Upper lobe of left lung (tissue), 6 donors: Measurements from ENCODE around the gene ITM2C. TPM values are rescaled to one million over a fixed set of nuclear protein-coding genes. Genes with fewer than 3 reads are reported as not detected.
A peak's percentile ranks its signal among the peaks of the same experiment; 100 is the strongest.

Experiments used
- ATAC-seq, 2 donors: fragments of 200-7000 bp; cut with Tn5 transposase; one replicate each; pipeline ENCODE4 v1.9.1; 2022; ENCODE audit warnings: mild to moderate bottlenecking in 2 of 2, moderate library complexity in 2 of 2; ENCODE audit not compliant: low FRiP score in 2 of 2
- DNase-seq, 2 donors: peaks; one replicate each; pipeline ENCODE4 v3.0.0-alpha.2; 2019 to 2020
- H3K27ac ChIP-seq, 4 donors: fragments of 200-600 bp; sonication (generic); one replicate each; pipeline ENCODE4 v1.5.1; 2016 to 2019
- H3K27me3 ChIP-seq, 4 donors: fragments of 200-600 bp; sonication (generic); one replicate each; pipeline ENCODE4 v1.5.1; 2017 to 2019
- H3K36me3 ChIP-seq, 4 donors: fragments of 200-600 bp; sonication (generic); one replicate each; pipeline ENCODE4 v1.5.1; 2016 to 2019
- H3K4me1 ChIP-seq, 4 donors: fragments of 200-600 bp; sonication (generic); one replicate each; pipeline ENCODE4 v1.5.1; 2018 to 2019
- H3K4me3 ChIP-seq, 4 donors: fragments of 200-600 bp; sonication (generic); one replicate each; pipeline ENCODE4 v1.5.1; 2017 to 2019; ENCODE audit warnings: mild to moderate bottlenecking in 2 of 4, moderate library complexity in 1 of 4
- H3K9me3 ChIP-seq, 4 donors: fragments of 200-600 bp; sonication (generic); one replicate each; pipeline ENCODE4 v1.5.1; 2018 to 2019
- CTCF ChIP-seq, 6 experiments: fragments of 450-650 bp in 4 of 6; fragments of 200-600 bp in 2 of 6; sonication (generic) in 2 of 6; IDR thresholded peaks; one replicate each; pipeline ENCODE4 v1.5.1; 2016 to 2019; ENCODE audit warnings: antibody characterized with exemption in 6 of 6
- EP300 ChIP-seq, 4 donors: sonication (generic); formaldehyde crosslinking; IDR thresholded peaks; one replicate each; pipeline ENCODE4 v1.5.1; 2017; ENCODE audit warnings: antibody characterized with exemption in 4 of 4, control low read depth in 2 of 4
- POLR2A ChIP-seq, 4 donors: fragments of 450-650 bp; IDR thresholded peaks; one replicate each; pipeline ENCODE4 v1.5.1; 2016 to 2017; ENCODE audit warnings: antibody characterized with exemption in 4 of 4, mild to moderate bottlenecking in 2 of 4
- POLR2AphosphoS5 ChIP-seq, 2 donors: sonication (generic); formaldehyde crosslinking; IDR thresholded peaks; one replicate each; pipeline ENCODE4 v1.5.1; 2017; ENCODE audit warnings: antibody characterized with exemption in 2 of 2
- WGBS, 2 donors: methylation state at CpG; one replicate each; pipeline ENCODE4 v1.1.5; 2017 to 2018; 5-methylcytosine and 5-hydroxymethylcytosine counted together
- total RNA-seq, 6 donors: library from RNA; depleted of rRNA in 4 of 6; stranded (reverse); fragments of >200 nt in 4 of 6; gene quantifications; one replicate each; pipeline versions ENCODE4 v1.1.0 to v1.2.1, GENCODE V29; 2016 to 2021
- donor health status: DM: no; HTN: no; CAD: no; lungs with moderate emphysema.
- donor health status: DM: no; HTN: yes; CAD: no; lungs with severe emphysema.

The ITM2C gene
- total RNA-seq, 6 donors from 2014 or later, result 19.9 to 40.4 (median 25.6) TPM

DNA sequence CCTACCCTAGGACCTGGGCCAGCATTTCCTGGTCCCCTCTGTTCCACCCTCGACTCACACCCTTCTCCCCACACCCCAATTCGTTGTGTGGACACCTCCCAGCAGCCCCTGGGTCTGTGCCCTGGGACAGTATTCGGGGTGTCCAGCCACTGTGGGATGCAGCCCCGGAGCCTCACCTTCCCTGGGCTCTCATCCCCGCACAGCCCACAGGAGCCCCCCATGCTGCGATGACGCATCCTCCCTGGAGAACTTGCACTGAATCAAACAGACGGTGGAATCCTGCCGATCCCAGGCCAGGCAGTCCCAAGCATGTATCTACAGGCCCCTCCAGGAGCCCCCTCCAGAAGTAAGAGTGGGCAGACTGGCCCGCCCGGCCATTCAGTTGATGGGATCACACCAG is 9.7 kb downstream of the ITM2C start:
- Histone ChIP-seq H3K4me1 (peaks cover 3 to 11% (median 5%) of the 10 kb centered on the region in 4 donors), H3K9me3 (no peaks in the 10 kb centered on the region), H3K27ac (no peak overlapping the region), H3K27me3 (no peaks in the 10 kb centered on the region), H3K36me3 (peaks cover 0 to 12% (median 2%) of the 10 kb centered on the region in 4 donors), H3K4me3 (no peak overlapping the region)
- ATAC-seq (no peak), DNase-seq (peak; percentile 2 to 25)
- WGBS, 2 donors, result 89 to 92% methylated on average over 6 to 11 of the region's 11 CpGs
- TF ChIP-seq POLR2AphosphoS5 (IDR thresholded peaks at IDR 0.05) (no peak), EP300 (IDR thresholded peaks at IDR 0.05) (no peak), CTCF (IDR thresholded peaks at IDR 0.05) (no peak), POLR2A (IDR thresholded peaks at IDR 0.05) (no peak)

- Histone ChIP-seq H3K4me1 (peaks cover 3 to 10% (median 5%) of the 10 kb centered on the region in 4 donors), H3K4me3 (no peak overlapping the region), H3K36me3 (peaks cover 0 to 12% (median 2%) of the 10 kb centered on the region in 4 donors), H3K27ac (no peak overlapping the region), H3K27me3 (no peaks in the 10 kb centered on the region), H3K9me3 (no peaks in the 10 kb centered on the region)
- DNase-seq (peak; percentile 16), ATAC-seq (no peak)
- WGBS, 2 donors, result 91 to 100% methylated on average over 6 to 10 of the region's 10 CpGs
- TF ChIP-seq POLR2A (IDR thresholded peaks at IDR 0.05), result no peak
- no peak for TF ChIP-seq CTCF (IDR thresholded peaks at IDR 0.05)
- TF ChIP-seq EP300 (IDR thresholded peaks at IDR 0.05), result no peak
- TF ChIP-seq POLR2AphosphoS5 (IDR thresholded peaks at IDR 0.05), result no peak
Observed at GRCh38 chr2:230874876-230875275, 10.1 kb downstream of the ITM2C start.

DNA sequence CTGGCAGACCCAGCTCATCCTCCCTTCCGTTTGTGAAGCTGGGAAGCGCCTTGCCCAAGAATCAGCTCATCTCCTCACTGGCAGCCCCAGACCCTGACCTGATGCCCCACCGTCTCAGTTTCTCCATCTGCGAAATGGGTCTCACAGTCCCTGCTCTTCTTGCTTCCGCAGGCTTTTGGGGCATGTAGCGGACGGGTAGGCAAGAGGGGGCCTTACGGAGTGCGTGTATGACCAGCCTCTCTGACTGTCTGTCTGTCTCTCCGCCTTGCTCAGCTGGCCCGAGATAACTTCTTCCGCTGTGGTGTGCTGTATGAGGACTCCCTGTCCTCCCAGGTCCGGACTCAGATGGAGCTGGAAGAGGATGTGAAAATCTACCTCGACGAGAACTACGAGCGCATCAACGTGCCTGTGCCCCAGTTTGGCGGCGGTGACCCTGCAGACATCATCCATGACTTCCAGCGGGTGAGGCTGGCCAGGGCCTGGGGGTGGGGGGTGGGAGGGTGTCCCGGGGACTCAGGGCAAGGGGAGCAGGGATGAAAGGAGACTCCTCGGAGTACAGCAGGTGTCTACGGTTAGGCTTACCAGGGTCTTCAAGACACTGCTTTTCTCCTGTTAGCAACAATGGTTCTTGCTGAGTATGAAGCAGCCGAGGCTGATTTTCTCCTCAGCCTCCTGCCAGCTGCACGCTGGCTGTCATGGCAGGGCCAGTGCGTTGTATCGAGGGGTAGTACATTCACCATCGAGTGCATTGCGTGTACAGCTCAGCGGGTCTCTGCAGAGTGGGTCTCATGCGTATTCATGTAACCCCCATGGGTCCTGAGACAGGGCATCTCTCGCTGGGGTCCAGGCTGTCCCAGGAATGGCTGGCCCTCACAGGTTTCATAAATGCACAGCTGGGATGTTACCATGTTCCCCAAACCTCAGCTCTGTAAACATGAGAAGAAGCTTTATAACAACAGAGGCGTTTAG is 10.9 kb downstream of the ITM2C start:
- TF ChIP-seq EP300 (IDR thresholded peaks at IDR 0.05) (no peak), POLR2AphosphoS5 (IDR thresholded peaks at IDR 0.05) (no peak), POLR2A (IDR thresholded peaks at IDR 0.05) (no peak), CTCF (IDR thresholded peaks at IDR 0.05) (no peak)
- DNase-seq (peak; percentile 10 to 46), ATAC-seq (no peak)
- peaks cover 0 to 3% (median 1%) of the 10 kb centered on the region in 4 donors for H3K4me1 ChIP-seq
- peaks cover 0 to 12% (median 2%) of the 10 kb centered on the region in 4 donors for H3K36me3 ChIP-seq
- no peak overlapping the region for H3K27ac ChIP-seq
- no peaks in the 10 kb centered on the region for H3K9me3 ChIP-seq
- WGBS, 2 donors, result 96 to 97% methylated on average over 32 to 34 of the region's 34 CpGs
- H3K4me3 ChIP-seq, result no peak overlapping the region
- no peaks in the 10 kb centered on the region for H3K27me3 ChIP-seq

DNA sequence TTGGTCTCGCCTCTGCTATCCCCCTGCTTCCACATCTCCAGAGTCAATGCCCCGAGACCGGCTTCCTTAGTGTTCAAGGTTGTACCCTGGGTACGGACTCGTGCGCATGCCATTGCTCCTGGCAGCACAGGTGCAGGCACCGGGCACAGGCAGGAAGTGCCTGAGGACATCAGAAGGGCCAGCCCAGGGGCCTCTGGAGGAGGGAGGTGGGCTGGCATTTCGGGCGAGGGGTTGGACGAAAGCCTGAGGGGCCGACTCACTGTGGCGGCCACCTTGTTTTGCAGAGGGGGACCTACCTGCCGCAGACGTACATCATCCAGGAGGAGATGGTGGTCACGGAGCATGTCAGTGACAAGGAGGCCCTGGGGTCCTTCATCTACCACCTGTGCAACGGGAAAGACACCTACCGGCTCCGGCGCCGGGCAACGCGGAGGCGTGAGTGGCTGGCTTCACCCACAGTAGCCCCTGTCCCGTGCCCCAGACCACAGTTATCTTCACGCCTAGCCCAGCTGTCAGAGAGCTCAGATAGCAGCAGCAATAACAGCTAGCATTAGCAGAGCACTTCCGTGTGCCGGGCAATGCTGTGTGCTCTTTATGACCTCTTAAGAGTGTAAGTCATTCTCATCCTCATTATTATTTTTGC is 12.5 kb downstream of the ITM2C start:
- Histone ChIP-seq H3K9me3 (no peaks in the 10 kb centered on the region), H3K4me1 (peaks cover 0 to 3% (median 0%) of the 10 kb centered on the region in 4 donors), H3K27ac (no peak overlapping the region), H3K27me3 (no peaks in the 10 kb centered on the region), H3K4me3 (no peak overlapping the region), H3K36me3 (peaks cover 0 to 12% (median 2%) of the 10 kb centered on the region in 4 donors)
- DNase-seq (peak in 1 of 2 donors; percentile 72), ATAC-seq (no peak)
- TF ChIP-seq POLR2AphosphoS5 (IDR thresholded peaks at IDR 0.05) (no peak), POLR2A (IDR thresholded peaks at IDR 0.05) (no peak), CTCF (IDR thresholded peaks at IDR 0.05) (no peak), EP300 (IDR thresholded peaks at IDR 0.05) (no peak)
- WGBS, 2 donors, result 89 to 100% methylated on average over 2 to 27 of the region's 27 CpGs
